Measurements from ENCODE around the gene CCDC6. TPM values are rescaled to one million over a fixed set of nuclear protein-coding genes. Genes with fewer than 3 reads are reported as not detected.
"Not testable (repeated sequence)": the region's sequence is repeated elsewhere in the genome, so short reads cannot be mapped to it uniquely, and the experiment has no call there.

The CCDC6 gene
- total RNA-seq, 2 experiments from 2014 or later: 45.5 to 47.5 TPM

- Mint-ChIP-seq H3K4me3 (no peak overlapping the region), H3K4me1 (no peaks in the 10 kb centered on the region), H3K27me3 (no peaks in the 10 kb centered on the region), H3K9me3 (peaks cover 12% of the 10 kb centered on the region), H3K36me3 (peaks cover 2% of the 10 kb centered on the region), H3K27ac (no peak overlapping the region)
- DNase-seq: no peak
Measured at GRCh38 chr10:59774451-59774850, 131.9 kb downstream of the CCDC6 start.

- DNase-seq: no peak
- Mint-ChIP-seq H3K27ac (no peak overlapping the region), H3K36me3 (peaks cover 2% of the 10 kb centered on the region), H3K27me3 (no peaks in the 10 kb centered on the region), H3K4me1 (no peaks in the 10 kb centered on the region), H3K4me3 (no peak overlapping the region), H3K9me3 (peaks cover 8% of the 10 kb centered on the region)
Measured at GRCh38 chr10:59773088-59773487, 133.3 kb downstream of the CCDC6 start.

GRCh38 chr10:59771162-59771807 lies 135.1 kb downstream of the CCDC6 start:
- peaks cover 1% of the 10 kb centered on the region for H3K9me3 Mint-ChIP-seq
- DNase-seq: no peak
- H3K27ac Mint-ChIP-seq: no peak overlapping the region
- H3K4me3 Mint-ChIP-seq: no peak overlapping the region
- no peaks in the 10 kb centered on the region for H3K27me3 Mint-ChIP-seq
- H3K36me3 Mint-ChIP-seq: peaks cover 2% of the 10 kb centered on the region
- H3K4me1 Mint-ChIP-seq: no peaks in the 10 kb centered on the region

GRCh38 chr10:59770689-59771088 lies 135.7 kb downstream of the CCDC6 start:
- DNase-seq: no peak
- peaks cover 1% of the 10 kb centered on the region for H3K9me3 Mint-ChIP-seq
- H3K4me1 Mint-ChIP-seq: no peaks in the 10 kb centered on the region
- no peak overlapping the region for H3K27ac Mint-ChIP-seq
- peaks cover 2% of the 10 kb centered on the region for H3K36me3 Mint-ChIP-seq
- no peaks in the 10 kb centered on the region for H3K27me3 Mint-ChIP-seq
- H3K4me3 Mint-ChIP-seq: no peak overlapping the region

GRCh38 chr10:59762505-59762904 lies 143.9 kb downstream of the CCDC6 start:
- no peaks in the 10 kb centered on the region for H3K27me3 Mint-ChIP-seq
- H3K36me3 Mint-ChIP-seq: no peaks in the 10 kb centered on the region
- no peak overlapping the region for H3K4me3 Mint-ChIP-seq
- no peak for DNase-seq
- H3K27ac Mint-ChIP-seq: no peak overlapping the region
- H3K9me3 Mint-ChIP-seq: peaks cover 7% of the 10 kb centered on the region
- H3K4me1 Mint-ChIP-seq: no peaks in the 10 kb centered on the region

- Mint-ChIP-seq H3K4me1 (no peaks in the 10 kb centered on the region), H3K27ac (no peak overlapping the region), H3K27me3 (no peaks in the 10 kb centered on the region), H3K4me3 (no peak overlapping the region), H3K36me3 (no peaks in the 10 kb centered on the region), H3K9me3 (peaks cover 7% of the 10 kb centered on the region)
- no peak for DNase-seq
Measured at GRCh38 chr10:59757966-59758365, 148.4 kb downstream of the CCDC6 start.

- H3K4me3 Mint-ChIP-seq: no peak overlapping the region
- peaks cover 18% of the 10 kb centered on the region for H3K27me3 Mint-ChIP-seq
- no peak overlapping the region for H3K27ac Mint-ChIP-seq
- H3K36me3 Mint-ChIP-seq: no peaks in the 10 kb centered on the region
- no peak for DNase-seq
- no peaks in the 10 kb centered on the region for H3K9me3 Mint-ChIP-seq
- H3K4me1 Mint-ChIP-seq: no peaks in the 10 kb centered on the region
Measured at GRCh38 chr10:59754951-59755350, 151.4 kb downstream of the CCDC6 start.

GRCh38 chr10:59753267-59753666 lies 153.1 kb downstream of the CCDC6 start, which contains the start of gene MRLN:
Gene MRLN (minus strand): TSS chr10:59753455.
- H3K27ac Mint-ChIP-seq: no peak within 1 kb of the TSS
- H3K4me3 Mint-ChIP-seq: no peak within 1 kb of the TSS
- DNase-seq: no peak
- peaks cover 18% of the 10 kb centered on the region for H3K27me3 Mint-ChIP-seq
- H3K4me1 Mint-ChIP-seq: no peaks in the 10 kb centered on the region
- no peaks in the 10 kb centered on the region for H3K9me3 Mint-ChIP-seq
- H3K36me3 Mint-ChIP-seq: no peaks in the 10 kb centered on the region

- peaks cover 23% of the 10 kb centered on the region for H3K27me3 Mint-ChIP-seq
- H3K4me1 Mint-ChIP-seq: no peaks in the 10 kb centered on the region
- no peak overlapping the region for H3K27ac Mint-ChIP-seq
- no peaks in the 10 kb centered on the region for H3K9me3 Mint-ChIP-seq
- H3K4me3 Mint-ChIP-seq: no peak overlapping the region
- no peak for DNase-seq
- H3K36me3 Mint-ChIP-seq: no peaks in the 10 kb centered on the region
Measured at GRCh38 chr10:59752278-59752940, 153.9 kb downstream of the CCDC6 start.

- H3K27me3 Mint-ChIP-seq: peaks cover 27% of the 10 kb centered on the region
- no peaks in the 10 kb centered on the region for H3K4me1 Mint-ChIP-seq
- no peak for DNase-seq
- H3K36me3 Mint-ChIP-seq: no peaks in the 10 kb centered on the region
- no peak overlapping the region for H3K27ac Mint-ChIP-seq
- H3K9me3 Mint-ChIP-seq: no peaks in the 10 kb centered on the region
- H3K4me3 Mint-ChIP-seq: no peak overlapping the region
Measured at GRCh38 chr10:59750155-59750945, 156.0 kb downstream of the CCDC6 start.

GRCh38 chr10:59748834-59749233 lies 157.5 kb downstream of the CCDC6 start:
- peaks cover 3% of the 10 kb centered on the region for H3K9me3 Mint-ChIP-seq
- H3K27ac Mint-ChIP-seq: no peak overlapping the region
- no peak for DNase-seq
- no peaks in the 10 kb centered on the region for H3K36me3 Mint-ChIP-seq
- H3K4me1 Mint-ChIP-seq: no peaks in the 10 kb centered on the region
- peaks cover 27% of the 10 kb centered on the region for H3K27me3 Mint-ChIP-seq
- H3K4me3 Mint-ChIP-seq: no peak overlapping the region

- no peak for DNase-seq
- H3K27me3 Mint-ChIP-seq: peaks cover 9% of the 10 kb centered on the region
- no peaks in the 10 kb centered on the region for H3K36me3 Mint-ChIP-seq
- H3K4me3 Mint-ChIP-seq: no peak overlapping the region
- H3K27ac Mint-ChIP-seq: no peak overlapping the region
- no peaks in the 10 kb centered on the region for H3K4me1 Mint-ChIP-seq
- H3K9me3 Mint-ChIP-seq: peaks cover 4% of the 10 kb centered on the region
Measured at GRCh38 chr10:59745163-59745650, 161.1 kb downstream of the CCDC6 start.

GRCh38 chr10:59744762-59745161 lies 161.6 kb downstream of the CCDC6 start:
- H3K4me3 Mint-ChIP-seq, H3K27me3 Mint-ChIP-seq, H3K36me3 Mint-ChIP-seq, DNase-seq, H3K9me3 Mint-ChIP-seq, H3K27ac Mint-ChIP-seq, H3K4me1 Mint-ChIP-seq: not testable (repeated sequence)

GRCh38 chr10:59744156-59744555 lies 162.2 kb downstream of the CCDC6 start:
- not testable (repeated sequence) for H3K27me3 Mint-ChIP-seq, DNase-seq, H3K36me3 Mint-ChIP-seq, H3K4me3 Mint-ChIP-seq, H3K9me3 Mint-ChIP-seq, H3K4me1 Mint-ChIP-seq, H3K27ac Mint-ChIP-seq

- no peak for DNase-seq
- Mint-ChIP-seq H3K27me3 (peaks cover 9% of the 10 kb centered on the region), H3K4me1 (no peaks in the 10 kb centered on the region), H3K36me3 (no peaks in the 10 kb centered on the region), H3K4me3 (no peak overlapping the region), H3K27ac (no peak overlapping the region), H3K9me3 (peaks cover 4% of the 10 kb centered on the region)
Measured at GRCh38 chr10:59741583-59741982, 164.8 kb downstream of the CCDC6 start.
